Measurements from ENCODE around the gene EIF3B.
"Not testable (repeated sequence)": the region's sequence is repeated elsewhere in the genome, so short reads cannot be mapped to it uniquely, and the experiment has no call there.

Gene EIF3B

GRCh38 chr7:2399848-2400587 is 45.4 kb downstream of the EIF3B start:
- DNase-seq (ENCODE audit: low read depth in 2 of 2) = no peak

- DNase-seq (ENCODE audit: low read depth in 2 of 2) = no peak
Observed at GRCh38 chr7:2402687-2403013, 48.0 kb downstream of the EIF3B start.

GRCh38 chr7:2403014-2403717 is 48.5 kb downstream of the EIF3B start, which contains the start of gene CHST12:
TSS of gene CHST12 (plus strand) at chr7:2403611. CDS start at chr7:2432640, 29,029 bp downstream.
- DNase-seq (ENCODE audit: low read depth in 2 of 2) = peak; percentile 81 to 89

GRCh38 chr7:2403718-2404648 is 49.4 kb downstream of the EIF3B start:
- DNase-seq (ENCODE audit: low read depth in 2 of 2) = no peak

DNA sequence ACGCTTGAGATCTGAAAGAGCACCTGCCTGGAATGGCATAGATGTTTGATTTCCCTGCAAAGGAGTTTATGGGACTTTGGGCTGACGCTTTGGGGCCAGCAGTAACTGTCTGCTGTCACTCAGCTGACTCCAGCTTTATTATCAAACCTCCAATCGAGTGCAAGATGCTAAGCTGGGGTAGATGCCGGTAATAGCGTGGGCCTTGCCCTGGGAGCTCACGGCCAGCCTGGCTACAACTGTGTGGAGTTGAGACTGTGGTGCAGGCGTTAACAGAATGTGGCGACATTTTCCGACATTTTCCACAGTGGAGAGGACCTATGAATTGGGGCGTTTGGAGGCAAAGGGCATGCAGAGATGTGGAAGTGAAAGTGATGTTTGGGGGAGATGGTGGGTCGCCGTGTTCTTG is 50.1 kb downstream of the EIF3B start:
- no peak for DNase-seq (ENCODE audit: low read depth in 2 of 2)

GRCh38 chr7:2405201-2405600 is 50.6 kb downstream of the EIF3B start:
- DNase-seq (ENCODE audit: low read depth in 2 of 2) = no peak

- no peak for DNase-seq (ENCODE audit: low read depth in 2 of 2)
Observed at GRCh38 chr7:2405601-2406345, 51.1 kb downstream of the EIF3B start.

DNA sequence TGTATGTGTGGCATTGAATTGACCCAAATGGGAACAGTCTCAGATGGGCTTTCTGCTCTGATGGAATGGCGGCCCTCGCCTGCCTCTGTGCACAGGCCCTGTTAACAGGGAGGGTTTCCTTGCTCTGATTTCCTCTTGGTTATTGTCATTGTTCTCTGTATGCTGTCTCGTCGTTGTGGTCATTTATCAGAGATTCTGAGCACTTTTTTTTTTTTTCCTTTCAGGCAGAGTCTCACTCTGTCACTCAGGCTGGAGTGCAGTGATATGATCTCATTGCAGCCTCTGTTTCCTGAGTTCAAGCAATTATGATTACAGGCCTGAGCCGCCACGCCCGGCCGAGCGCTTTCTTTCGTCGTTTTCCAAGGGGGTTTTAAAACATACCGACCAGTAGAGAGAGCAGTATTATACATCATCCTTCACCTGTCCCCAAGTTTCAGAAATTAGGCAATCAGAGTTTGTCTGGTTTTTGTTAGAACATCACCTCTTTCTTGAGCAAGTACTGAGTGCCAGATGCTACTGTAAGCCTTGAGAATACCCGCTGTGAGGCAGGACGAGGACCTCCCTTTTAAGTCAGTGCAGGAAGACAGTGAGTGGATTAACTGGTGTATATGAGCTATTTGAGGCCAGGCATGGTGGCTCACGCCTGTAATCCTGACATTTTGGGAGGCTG is 55.3 kb downstream of the EIF3B start:
- DNase-seq (ENCODE audit: low read depth in 2 of 2) = no peak

DNA sequence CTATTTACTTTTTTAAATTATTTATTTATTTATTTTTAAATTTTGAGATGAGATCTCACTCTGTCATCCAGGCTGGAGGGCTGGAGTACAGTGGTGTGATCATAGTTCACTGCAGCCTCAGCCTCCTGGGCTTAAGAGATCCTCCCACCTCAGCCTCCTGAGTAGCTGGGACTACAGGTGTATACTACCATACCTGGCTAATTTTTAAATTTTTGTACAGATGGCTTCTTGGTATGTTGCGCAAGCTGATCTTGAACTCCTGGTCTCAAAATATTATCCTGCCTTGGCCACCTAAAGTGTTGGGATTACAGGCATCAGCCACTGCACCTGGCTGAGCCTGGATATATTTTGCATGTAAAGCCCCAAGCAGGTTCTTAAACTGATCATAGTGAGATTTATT is 56.4 kb downstream of the EIF3B start:
- no peak for DNase-seq (ENCODE audit: low read depth in 2 of 2)

GRCh38 chr7:2411815-2412586 is 57.4 kb downstream of the EIF3B start:
- DNase-seq (ENCODE audit: low read depth in 2 of 2) = no peak

- no peak for DNase-seq (ENCODE audit: low read depth in 2 of 2)
Observed at GRCh38 chr7:2412587-2413201, 58.1 kb downstream of the EIF3B start.

GRCh38 chr7:2416063-2416462 is 61.4 kb downstream of the EIF3B start:
- DNase-seq (ENCODE audit: low read depth in 2 of 2) = no peak

GRCh38 chr7:2416650-2417049 is 62.0 kb downstream of the EIF3B start:
- no peak for DNase-seq (ENCODE audit: low read depth in 2 of 2)

DNA sequence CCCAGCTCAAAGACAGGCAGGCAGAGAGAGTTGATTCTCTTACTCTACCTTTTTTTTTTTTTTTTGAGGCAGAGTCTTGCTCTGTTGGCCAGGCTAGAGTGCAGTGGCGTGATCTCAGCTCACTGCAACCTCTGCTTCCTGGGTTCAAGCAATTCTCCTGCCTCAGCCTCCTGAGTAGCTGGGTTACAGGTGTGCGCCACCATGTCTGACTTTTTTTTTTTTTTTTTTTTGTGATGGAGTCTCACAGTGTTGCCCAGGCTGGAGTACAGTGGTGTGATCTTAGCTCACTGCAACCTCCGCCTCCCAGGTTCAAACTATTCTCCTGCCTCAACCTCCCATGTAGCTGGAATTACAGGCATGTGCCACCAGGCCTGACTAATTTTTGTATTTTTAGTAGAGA is 62.6 kb downstream of the EIF3B start:
- DNase-seq (ENCODE audit: low read depth in 2 of 2) = not testable (repeated sequence)

GRCh38 chr7:2417981-2418481 is 63.4 kb downstream of the EIF3B start:
- no peak for DNase-seq (ENCODE audit: low read depth in 2 of 2)

- DNase-seq (ENCODE audit: low read depth in 2 of 2) = no peak
Observed at GRCh38 chr7:2420216-2420933, 65.7 kb downstream of the EIF3B start.

DNA sequence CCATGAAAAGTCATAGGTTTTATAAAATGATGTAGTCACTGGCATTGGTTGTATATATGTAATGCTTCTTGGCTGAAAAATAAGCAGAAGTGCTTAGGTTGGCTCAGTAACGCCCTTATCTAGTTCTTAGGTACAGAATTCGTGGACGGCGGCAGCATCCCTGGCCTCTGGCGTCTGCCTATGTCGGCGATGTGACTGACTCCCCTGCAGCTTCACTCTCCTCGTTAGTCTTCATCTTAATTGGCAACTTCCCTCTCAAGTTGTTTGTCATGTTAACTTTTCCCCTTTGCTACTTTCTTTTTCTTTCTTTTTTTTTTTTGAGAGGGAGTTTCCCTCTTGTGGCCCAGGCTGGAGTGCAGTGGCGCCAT is 67.3 kb downstream of the EIF3B start:
- DNase-seq (ENCODE audit: low read depth in 2 of 2) = no peak

- DNase-seq (ENCODE audit: low read depth in 2 of 2) = no peak
Observed at GRCh38 chr7:2425749-2426148, 71.1 kb downstream of the EIF3B start.
